GM18526 (cell line): ENCODE data around the gene BEST2.

ENCODE experiments used
- POLR2A ChIP-seq: IDR thresholded peaks from 3 replicates; pipeline ENCODE4 v1.6.1; 2011; ENCODE audit not compliant: insufficient read length; ENCODE audit errors: extremely low read depth

Gene BEST2

DNA sequence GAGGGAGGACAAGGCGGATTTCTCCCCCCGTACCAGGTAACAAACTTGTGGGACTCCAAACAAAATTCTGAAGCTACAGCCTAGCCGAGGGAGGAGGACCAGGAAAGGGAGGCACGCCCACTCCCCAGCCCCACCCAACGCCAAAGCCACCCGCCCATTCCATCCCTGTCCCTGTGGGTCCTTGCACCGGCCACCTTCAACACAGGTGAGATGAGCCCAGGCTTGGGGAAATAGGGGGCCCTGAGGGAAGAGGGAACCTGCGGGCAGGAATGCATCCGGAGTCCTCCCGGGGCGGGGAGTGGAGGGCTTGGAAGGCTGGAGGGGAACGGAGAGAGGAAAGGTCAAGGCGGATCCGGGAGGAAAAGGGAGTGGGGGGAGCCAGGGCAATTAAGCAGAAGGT lies at the start of gene BEST2:
Gene BEST2 (plus strand): TSS at position 157 of the 400 bp plus-strand sequence. CDS start 802 bp downstream, outside the sequence.
- no peak for TF ChIP-seq POLR2A

DNA sequence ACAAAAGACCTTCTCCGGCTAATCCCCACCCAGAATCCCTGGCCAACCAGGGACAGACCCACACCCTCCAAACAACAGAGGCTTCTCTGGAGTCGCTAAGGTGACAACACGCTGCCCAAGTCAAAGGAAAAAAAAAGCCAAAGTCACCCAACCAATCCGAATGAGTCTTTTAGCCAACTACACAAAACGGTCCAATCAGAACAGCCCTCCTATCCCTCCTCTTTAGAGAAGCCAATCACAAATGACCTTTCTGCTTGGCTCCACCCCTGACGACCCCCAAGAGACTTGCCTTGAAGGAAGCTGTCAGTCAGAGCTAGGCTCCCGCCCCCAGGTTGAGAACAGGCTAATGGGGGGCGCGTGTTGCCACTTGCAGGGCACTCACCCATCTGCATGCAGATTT lies 48.5 kb upstream of the BEST2 start:
- no peak for TF ChIP-seq POLR2A

DNA sequence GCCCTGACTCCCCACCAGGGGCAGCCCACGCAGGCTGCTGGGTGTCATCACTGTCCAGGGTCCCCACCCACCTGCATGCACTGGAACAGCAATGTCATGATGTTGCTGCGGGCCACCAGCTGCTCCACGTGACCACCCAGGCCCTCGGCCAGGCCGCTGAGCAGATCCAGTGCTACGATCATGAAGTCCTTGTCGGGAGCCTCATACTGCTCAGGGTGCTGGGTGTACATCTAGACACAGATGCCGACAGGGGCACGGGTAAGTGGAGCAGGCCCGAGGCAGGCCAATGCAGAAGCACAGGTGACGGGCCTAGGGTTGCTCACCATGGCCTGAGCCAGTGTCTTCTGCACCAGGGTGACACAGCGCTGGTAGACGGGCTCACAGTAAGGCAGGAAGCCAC lies 46.4 kb upstream of the BEST2 start:
- TF ChIP-seq POLR2A = no peak

DNA sequence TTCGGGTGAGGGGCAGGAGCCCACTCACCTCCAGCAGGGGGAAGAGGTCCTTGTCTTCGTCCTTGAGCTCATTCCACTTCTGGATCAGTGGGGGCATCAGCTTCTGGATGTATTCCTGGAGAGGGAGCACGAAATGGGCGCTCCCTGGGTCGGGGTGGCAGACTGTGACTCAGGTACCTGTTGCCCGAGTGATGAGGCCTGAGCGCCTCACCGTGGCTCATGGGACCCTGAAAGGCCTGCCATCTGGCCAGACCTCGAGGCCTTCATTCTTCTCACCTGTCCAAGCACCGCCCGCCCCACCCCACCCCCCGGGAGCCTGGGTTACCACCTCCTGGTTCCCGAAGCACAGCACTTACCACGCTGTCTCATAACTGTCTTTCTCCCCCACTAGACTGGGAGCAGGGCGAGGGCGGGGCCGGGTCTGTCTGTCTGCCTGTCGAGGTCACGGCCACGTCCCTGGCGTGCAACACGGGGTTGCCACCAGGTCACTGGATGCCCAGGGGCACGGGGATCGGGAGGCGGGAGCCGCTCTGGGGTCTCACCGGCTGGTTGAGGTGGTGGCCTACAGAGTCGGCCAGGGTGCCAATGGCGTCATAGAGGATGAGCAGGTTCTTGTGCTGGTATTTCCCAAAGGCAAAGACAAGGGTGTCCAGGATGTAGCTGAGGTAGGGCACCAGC lies 45.8 kb upstream of the BEST2 start:
- no peak for TF ChIP-seq POLR2A

DNA sequence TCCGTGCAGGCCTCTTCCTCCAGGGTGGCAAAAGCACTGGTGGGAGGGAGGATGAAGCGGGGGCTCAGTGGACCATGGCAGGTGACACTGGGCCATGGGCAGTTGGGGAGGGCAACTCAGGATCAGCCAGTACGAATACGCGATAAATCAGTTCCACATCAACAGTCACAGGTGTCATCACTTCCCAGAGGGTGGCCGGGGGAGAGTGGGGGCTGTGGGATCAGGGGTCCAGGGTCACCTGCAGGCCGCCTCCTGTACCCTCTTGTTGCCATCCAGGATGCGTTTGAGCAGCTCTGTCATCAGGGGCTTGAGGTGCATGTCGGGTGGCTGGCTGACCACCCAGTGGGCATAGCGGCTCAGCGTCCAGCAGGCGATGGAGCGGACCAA lies 45.3 kb upstream of the BEST2 start:
- no peak for TF ChIP-seq POLR2A

DNA sequence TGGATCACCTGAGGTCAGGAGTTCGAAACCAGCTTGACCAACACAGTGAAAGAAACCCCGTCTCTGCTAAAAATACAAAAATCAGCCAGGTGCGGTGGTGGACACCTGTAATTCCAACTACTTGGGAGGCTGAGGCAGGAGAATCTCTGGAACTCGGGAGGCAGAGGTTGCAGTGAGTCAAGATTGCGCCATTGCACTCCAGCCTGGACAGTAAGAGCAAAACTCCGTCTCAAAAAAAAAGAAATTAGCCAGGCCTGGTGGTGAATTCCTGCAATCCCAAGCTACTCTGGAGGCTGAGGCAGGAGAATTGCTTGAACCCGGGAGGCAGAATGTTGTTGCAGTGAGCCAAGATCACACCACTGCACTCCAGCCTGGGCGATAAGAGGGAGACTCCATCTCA lies 43.0 kb upstream of the BEST2 start:
- TF ChIP-seq POLR2A = no peak

DNA sequence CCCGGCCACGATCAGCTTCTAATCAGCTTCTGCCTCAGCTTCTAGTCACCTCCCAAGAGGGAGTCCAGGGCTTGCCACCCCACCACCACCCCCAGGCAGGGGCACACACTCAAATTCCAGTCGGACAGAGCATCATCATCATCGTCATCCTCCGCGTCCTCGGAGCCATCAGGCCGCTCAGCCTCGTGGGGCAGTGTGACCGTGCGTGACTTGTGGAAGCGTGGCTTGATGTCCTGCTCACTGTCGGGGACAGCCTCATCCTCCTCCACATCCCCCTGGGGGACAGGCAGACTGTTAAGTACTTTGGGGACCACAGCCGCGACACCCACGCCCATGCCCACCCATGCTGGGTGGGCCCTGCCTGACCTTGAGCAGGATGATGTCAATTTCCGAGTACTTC lies 40.4 kb upstream of the BEST2 start:
- no peak for TF ChIP-seq POLR2A

DNA sequence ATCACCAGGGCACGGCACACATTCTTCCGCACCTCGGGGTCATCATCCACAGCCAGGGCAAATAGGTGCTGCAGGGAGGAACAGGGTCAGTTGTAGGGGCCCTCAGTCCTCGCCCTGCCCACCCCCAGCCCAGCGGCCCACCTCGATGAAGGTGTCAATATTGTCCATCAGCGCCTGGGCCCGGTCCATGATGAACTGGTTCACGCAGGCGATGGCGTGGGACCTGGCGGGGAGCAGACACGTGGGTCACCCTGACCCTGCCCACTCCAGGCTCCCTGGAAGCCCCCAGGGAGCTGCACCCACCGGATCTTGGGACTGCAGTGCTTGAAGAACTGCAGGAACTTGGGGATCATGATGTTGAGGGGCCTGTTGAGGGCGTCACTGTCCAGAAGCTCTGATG lies 36.5 kb upstream of the BEST2 start:
- TF ChIP-seq POLR2A = no peak

DNA sequence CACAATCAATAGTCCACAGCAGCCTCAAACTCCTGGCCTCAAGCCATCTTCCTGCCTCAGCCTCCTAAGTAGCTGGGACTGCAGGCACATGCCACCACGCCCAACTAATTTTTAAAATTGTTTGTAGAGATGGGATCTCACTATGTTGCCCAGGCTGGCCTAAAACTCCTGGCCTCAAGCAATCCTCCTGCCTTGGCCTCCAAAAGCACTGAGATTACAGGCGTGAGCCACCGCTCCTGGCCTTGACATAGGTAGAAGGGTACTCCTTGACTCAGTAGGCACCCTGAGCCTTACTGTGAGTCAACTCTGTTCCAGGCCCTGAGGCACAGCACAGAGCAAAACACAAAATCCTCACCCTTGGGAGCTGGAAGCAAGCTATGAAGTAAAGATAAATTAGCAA lies 35.7 kb upstream of the BEST2 start:
- no peak for TF ChIP-seq POLR2A

DNA sequence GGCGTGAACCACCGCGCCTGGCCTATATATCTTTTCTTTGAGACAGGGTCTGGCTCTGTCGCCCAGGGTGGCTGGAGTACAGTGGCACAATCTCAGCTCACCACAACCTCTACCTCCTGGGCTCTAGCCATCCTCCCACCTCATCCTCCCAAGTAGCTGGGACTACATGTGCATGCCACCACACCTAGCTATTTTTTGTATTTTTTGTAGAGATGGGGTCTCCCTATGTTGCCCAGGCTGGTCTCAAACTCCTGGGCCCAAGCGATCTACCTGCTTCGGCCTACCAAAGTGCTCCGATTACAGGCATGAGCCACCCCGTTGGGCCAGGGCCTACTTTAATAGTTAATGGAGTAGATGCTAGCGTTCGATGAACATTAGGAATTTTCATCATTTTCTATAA lies 31.3 kb upstream of the BEST2 start:
- TF ChIP-seq POLR2A = no peak

DNA sequence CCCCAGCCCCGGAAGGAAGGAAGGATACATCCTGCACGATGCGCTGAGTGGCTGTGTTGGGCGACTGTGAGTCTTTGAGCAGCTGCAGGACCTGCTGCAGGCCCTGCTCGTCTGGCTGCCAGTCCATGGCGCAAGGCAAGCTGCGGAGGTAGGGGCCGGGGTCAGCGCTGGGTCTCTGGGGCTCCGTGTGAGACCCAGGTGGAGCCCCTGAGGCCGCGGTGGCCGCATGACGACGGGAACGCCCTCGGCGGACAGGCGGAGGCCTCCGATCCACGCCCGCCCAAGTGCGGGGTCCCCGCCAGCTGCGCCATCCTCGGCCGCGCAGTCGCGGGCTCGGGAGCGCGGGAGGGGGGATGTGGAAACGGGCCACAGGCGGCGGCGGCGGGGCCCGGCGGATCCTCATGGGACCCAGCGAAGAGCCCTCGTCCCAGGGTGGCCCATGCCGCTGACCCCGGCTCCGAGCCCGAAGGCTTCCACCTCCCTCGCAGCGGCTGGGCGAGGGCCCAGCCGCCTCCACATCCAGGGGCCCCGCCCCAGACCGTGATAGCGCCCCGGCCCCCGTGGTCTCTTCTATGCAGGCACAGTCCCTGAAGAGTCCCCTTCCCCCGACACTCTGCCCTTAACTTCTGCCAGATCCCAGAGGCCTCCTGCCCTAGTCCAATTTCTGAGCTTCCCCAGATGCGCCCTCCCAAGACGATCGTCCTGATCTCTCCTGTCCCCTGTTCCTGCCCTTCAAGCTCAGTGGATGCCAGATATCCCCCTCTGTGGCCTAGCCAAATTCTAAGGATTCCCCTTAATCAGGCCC lies 30.5 kb upstream of the BEST2 start:
- TF ChIP-seq POLR2A = no peak

DNA sequence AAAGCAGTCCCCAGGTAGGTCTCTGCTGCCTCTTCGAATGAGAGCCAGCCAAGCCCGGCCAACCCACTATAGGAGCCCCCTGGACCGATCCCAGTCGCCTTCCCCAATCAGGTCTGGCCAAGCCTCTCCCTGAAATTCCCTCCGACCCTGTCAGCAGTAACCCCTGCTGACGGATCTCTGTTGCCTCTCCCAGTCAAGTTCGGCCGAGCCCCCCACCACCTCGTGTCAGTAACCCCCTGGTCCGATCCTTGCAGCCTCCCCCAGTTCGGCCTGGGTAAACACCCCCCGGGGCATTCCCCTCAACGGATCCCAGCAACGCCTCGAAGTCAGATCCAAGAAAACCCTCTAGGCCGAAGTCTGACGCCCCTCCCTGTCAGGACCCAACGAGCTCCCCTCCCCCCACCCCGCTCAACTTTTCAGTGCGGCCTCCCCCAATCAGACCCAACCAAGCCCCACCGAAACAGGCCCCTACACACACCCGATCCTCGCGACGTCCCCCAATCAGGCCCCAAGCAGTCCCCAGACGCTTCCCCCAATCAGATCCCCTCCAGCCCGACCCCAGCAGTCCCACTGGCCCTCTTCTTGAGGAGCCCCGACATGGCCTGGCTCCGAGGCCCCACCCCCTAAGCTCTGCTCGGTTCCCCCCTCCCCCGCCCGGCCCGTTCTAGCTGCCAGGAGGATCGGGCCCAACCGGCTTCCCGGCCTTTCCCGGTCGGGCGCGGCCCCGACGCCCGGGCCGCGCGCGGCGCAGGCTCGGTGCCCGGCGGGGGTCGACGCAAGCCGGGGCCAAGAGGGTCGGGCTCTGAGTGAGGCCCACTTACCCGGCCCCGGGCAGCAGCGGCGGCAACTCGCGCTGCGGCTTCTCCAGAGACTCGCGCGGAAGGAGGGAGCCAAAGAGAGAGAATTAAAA lies 29.7 kb upstream of the BEST2 start:
- peak; percentile 36 for TF ChIP-seq POLR2A

DNA sequence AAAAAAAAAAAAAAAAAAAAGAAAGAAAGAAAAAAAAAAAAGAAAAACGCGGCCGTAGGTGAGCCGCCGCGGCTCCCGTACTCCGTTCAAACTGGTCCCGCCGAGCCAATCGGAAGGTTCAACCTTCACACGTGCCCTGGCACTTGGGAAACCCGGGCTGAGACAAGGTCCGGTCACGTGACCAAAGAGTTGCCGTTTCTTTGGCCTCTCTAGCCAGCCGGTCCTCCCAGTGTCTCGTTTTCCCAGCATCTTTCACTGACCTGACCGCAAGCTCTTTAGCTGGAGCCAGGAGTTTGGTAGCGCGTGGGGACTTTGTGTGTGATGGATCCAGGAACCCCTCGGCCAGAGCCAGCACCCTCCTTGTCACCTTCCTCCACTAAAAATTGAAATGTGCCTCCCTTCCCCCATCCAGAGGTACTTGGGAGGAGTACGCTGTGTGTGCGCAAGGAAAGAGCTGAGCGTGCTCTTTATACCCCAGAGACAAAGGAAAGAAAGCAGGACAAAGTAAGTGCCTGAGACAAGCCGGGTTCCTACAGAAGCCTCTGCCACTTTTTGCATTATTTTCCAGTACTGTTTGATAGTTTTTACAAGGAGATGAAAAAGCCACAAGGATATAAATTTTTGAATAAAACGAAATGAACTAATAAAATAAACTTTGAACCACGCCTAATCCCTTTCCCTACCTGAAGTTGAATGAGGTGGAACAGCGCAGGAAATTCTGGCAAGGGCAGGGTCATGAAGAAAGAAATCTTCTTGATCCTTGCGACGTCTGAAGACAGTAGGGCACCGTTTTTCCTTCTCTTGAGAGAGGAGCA lies 28.8 kb upstream of the BEST2 start:
- TF ChIP-seq POLR2A = peak; percentile 63

DNA sequence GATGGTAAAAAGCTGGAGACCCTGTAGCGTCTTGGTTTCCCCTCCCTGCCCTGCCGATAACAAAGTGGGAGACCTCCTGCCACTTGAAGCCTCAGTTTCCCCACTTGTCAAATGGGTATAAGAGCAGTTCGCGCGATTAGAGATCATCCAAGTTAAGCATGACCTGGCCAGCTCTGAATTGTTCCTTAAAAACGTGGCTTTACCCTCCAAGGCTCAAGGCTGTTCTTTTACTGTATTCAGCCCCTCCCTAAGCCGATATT lies 28.3 kb upstream of the BEST2 start:
- TF ChIP-seq POLR2A = no peak
